Measurements from ENCODE around the gene SLC25A6.

Gene SLC25A6

GRCh38 chrX:1420371-1420770 is 28.5 kb upstream of the SLC25A6 start:
- in situ Hi-C loops (cut with HindIII; ENCODE audit: low sequenced_read_pairs): no loop called here
- no peak overlapping the region for H3K4me3 ChIP-seq (ENCODE audit: low read depth, low read length)
- DNase-seq (ENCODE audit: low read depth, low spot score): no peak
- no peak for TF ChIP-seq CTCF (IDR thresholded peaks at IDR 0.05; ENCODE audit: low read depth, low read length)

GRCh38 chrX:1419545-1420355 is 27.8 kb upstream of the SLC25A6 start:
- TF ChIP-seq CTCF (IDR thresholded peaks at IDR 0.05; ENCODE audit: low read depth, low read length): no peak
- in situ Hi-C loops (cut with HindIII; ENCODE audit: low sequenced_read_pairs): no loop called here
- no peak overlapping the region for H3K4me3 ChIP-seq (ENCODE audit: low read depth, low read length)
- DNase-seq (ENCODE audit: low read depth, low spot score): no peak

- no peak overlapping the region for H3K4me3 ChIP-seq (ENCODE audit: low read depth, low read length)
- in situ Hi-C loops (cut with HindIII; ENCODE audit: low sequenced_read_pairs): no loop called here
- TF ChIP-seq CTCF (IDR thresholded peaks at IDR 0.05; ENCODE audit: low read depth, low read length): no peak
- no peak for DNase-seq (ENCODE audit: low read depth, low spot score)
These were observed 27.1 kb upstream of the SLC25A6 start for GRCh38 chrX:1418901-1419544.

GRCh38 chrX:1417921-1418771 is 26.2 kb upstream of the SLC25A6 start:
- in situ Hi-C loops (cut with HindIII; ENCODE audit: low sequenced_read_pairs): no loop called here
- H3K4me3 ChIP-seq (ENCODE audit: low read depth, low read length): no peak overlapping the region
- DNase-seq (ENCODE audit: low read depth, low spot score): no peak
- TF ChIP-seq CTCF (IDR thresholded peaks at IDR 0.05; ENCODE audit: low read depth, low read length): no peak

GRCh38 chrX:1416965-1417760 is 25.2 kb upstream of the SLC25A6 start:
- TF ChIP-seq CTCF (IDR thresholded peaks at IDR 0.05; ENCODE audit: low read depth, low read length): no peak
- in situ Hi-C loops (cut with HindIII; ENCODE audit: low sequenced_read_pairs): no loop called here
- no peak overlapping the region for H3K4me3 ChIP-seq (ENCODE audit: low read depth, low read length)
- DNase-seq (ENCODE audit: low read depth, low spot score): no peak

GRCh38 chrX:1416327-1416784 is 24.4 kb upstream of the SLC25A6 start:
- in situ Hi-C loops (cut with HindIII; ENCODE audit: low sequenced_read_pairs): no loop called here
- H3K4me3 ChIP-seq (ENCODE audit: low read depth, low read length): no peak overlapping the region
- no peak for DNase-seq (ENCODE audit: low read depth, low spot score)
- TF ChIP-seq CTCF (IDR thresholded peaks at IDR 0.05; ENCODE audit: low read depth, low read length): no peak
